H1 (cell line): Measurements from ENCODE around the gene GID8. TPM values are rescaled to one million over a fixed set of nuclear protein-coding genes. Genes with fewer than 3 reads are reported as not detected.

Source experiments
- CTCF ChIA-PET: fragments of 300-600 bp; sonication (Branson Sonifier 250); formaldehyde crosslinking; loops from one replicate; lab custom pipeline; 2021; ENCODE audit not compliant: partially characterized antibody; lab: Charles Lee
- POLR2A ChIA-PET: fragments of 300-600 bp; sonication (Branson Sonifier 250); formaldehyde crosslinking; loops from one replicate; lab custom pipeline; 2021; ENCODE audit warnings: inconsistent platforms; ENCODE audit not compliant: partially characterized antibody; lab: Charles Lee
- DNase-seq, 2 experiments: peaks; one replicate each; pipeline versions ENCODE4 v3.0.0 to v3.0.0-alpha.2; 2010 to 2022; ENCODE audit warnings: low spot score in 2 of 2, low read depth in 1 of 2, mixed read lengths in 1 of 2
- FAIRE-seq: peaks from 2 replicates; lab custom pipeline; 2011; peaks lifted over from hg19 to GRCh38; lab: Jason Lieb, UNC
- H2AFZ ChIP-seq: 2 replicates; pipeline ENCODE4 v1.8.1; 2012; ENCODE audit warnings: low read length, inconsistent platforms
- H2AK5ac ChIP-seq: 2 replicates; pipeline ENCODE4 v1.6.1; 2013; ENCODE audit warnings: low read depth, low read length
- H2BK120ac ChIP-seq: replicated peaks from 2 replicates; pipeline ENCODE3; 2013; ENCODE audit warnings: low read depth, low read length, inconsistent platforms
- H2BK12ac ChIP-seq: 2 replicates; pipeline ENCODE4 v1.6.1; 2013; ENCODE audit warnings: low read depth, low read length
- H2BK15ac ChIP-seq: 2 replicates; pipeline ENCODE4 v1.6.1; 2013; ENCODE audit warnings: low read length
- H2BK20ac ChIP-seq: 2 replicates; pipeline ENCODE4 v1.6.1; 2013; ENCODE audit warnings: low read length
- H2BK5ac ChIP-seq: 2 replicates; pipeline ENCODE4 v1.6.1; 2013; ENCODE audit warnings: low read depth, low read length
- H3K14ac ChIP-seq: 2 replicates; pipeline ENCODE4 v1.6.1; 2013; ENCODE audit warnings: inconsistent platforms; ENCODE audit not compliant: insufficient read length
- H3K18ac ChIP-seq: 2 replicates; pipeline ENCODE4 v1.6.1; 2013; ENCODE audit warnings: low read length; ENCODE audit errors: extremely low read depth
- H3K23ac ChIP-seq: 2 replicates; pipeline ENCODE4 v1.6.1; 2013; ENCODE audit warnings: inconsistent platforms; ENCODE audit not compliant: insufficient read length
- H3K23me2 ChIP-seq: 2 replicates; pipeline ENCODE4 v1.6.1; 2013; ENCODE audit warnings: low read depth, low read length
- H3K27ac ChIP-seq: 2 replicates; pipeline ENCODE4 v1.6.1; 2011; ENCODE audit warnings: low read depth, low read length, inconsistent platforms
- H3K27me3 ChIP-seq, 4 experiments: replicated peaks in 1 of 4; 1 replicate in 1 of 4; 2 replicates in 3 of 4; pipeline versions ENCODE4 v1.6.1 to v1.8.1; 2011 to 2013; ENCODE audit warnings: low read length in 3 of 4, mild to moderate bottlenecking in 3 of 4, inconsistent platforms in 2 of 4, mixed read lengths in 2 of 4, moderate library complexity in 1 of 4; ENCODE audit not compliant: control insufficient read depth in 3 of 4, insufficient read depth in 3 of 4; ENCODE audit errors: extremely low read depth in 1 of 4
- H3K36me3 ChIP-seq, 4 experiments: 2 replicates each; pipeline versions ENCODE4 v1.6.1 to v1.8.1; 2011 to 2013; ENCODE audit warnings: mild to moderate bottlenecking in 4 of 4, low read length in 3 of 4, moderate library complexity in 2 of 4, control low read depth in 1 of 4, inconsistent platforms in 1 of 4; ENCODE audit not compliant: insufficient read depth in 4 of 4, control insufficient read depth in 2 of 4
- H3K4ac ChIP-seq: replicated peaks from 2 replicates; pipeline ENCODE3; 2013; ENCODE audit warnings: low read length, low read depth, mixed read lengths, inconsistent platforms; ENCODE audit not compliant: insufficient read length
- H3K4me1 ChIP-seq, 4 experiments: replicated peaks in 1 of 4; 1 replicate in 1 of 4; 2 replicates in 3 of 4; pipeline versions ENCODE4 v1.6.1 to v1.8.1; 2011 to 2013; ENCODE audit warnings: low read length in 3 of 4, inconsistent platforms in 2 of 4, mixed read lengths in 1 of 4; ENCODE audit not compliant: insufficient read depth in 4 of 4, control insufficient read depth in 3 of 4
- H3K4me2 ChIP-seq, 2 experiments: 2 replicates each; pipeline versions ENCODE4 v1.6.1 to v1.8.1; 2011 to 2013; ENCODE audit warnings: low read depth in 2 of 2, low read length in 2 of 2, control low read depth in 1 of 2, inconsistent platforms in 1 of 2, mild to moderate bottlenecking in 1 of 2; ENCODE audit not compliant: insufficient read depth in 1 of 2
- H3K4me3 ChIP-seq, 4 experiments: fragments of 200-600, 300-600 bp in 1 of 4; sonication (generic), shearing (Covaris generic), sonication (Bioruptor Twin) in 1 of 4; 2 replicates each; pipeline versions ENCODE4 v1.5.1 to v1.8.1; 2011 to 2016; ENCODE audit warnings: low read length in 4 of 4, low read depth in 3 of 4, control low read depth in 2 of 4, inconsistent platforms in 2 of 4, mild to moderate bottlenecking in 2 of 4, mixed read lengths in 1 of 4, moderate library complexity in 1 of 4; ENCODE audit not compliant: insufficient read depth in 2 of 4; ENCODE audit errors: extremely low read depth in 1 of 4
- H3K56ac ChIP-seq: replicated peaks from 2 replicates; pipeline ENCODE3; 2013; ENCODE audit warnings: low read depth, mild to moderate bottlenecking, mixed read lengths, low read length, inconsistent platforms; ENCODE audit not compliant: insufficient read length
- H3K79me1 ChIP-seq: 2 replicates; pipeline ENCODE4 v1.6.1; 2013; ENCODE audit warnings: low read depth, low read length, control low read depth
- H3K79me2 ChIP-seq, 2 experiments: 2 replicates each; pipeline versions ENCODE4 v1.6.1 to v1.8.1; 2012 to 2013; ENCODE audit warnings: low read length in 2 of 2, mild to moderate bottlenecking in 2 of 2, inconsistent platforms in 1 of 2; ENCODE audit not compliant: insufficient read depth in 2 of 2, control insufficient read depth in 1 of 2
- H3K9ac ChIP-seq, 4 experiments: replicated peaks in 1 of 4; 1 replicate in 1 of 4; 2 replicates in 3 of 4; pipeline versions ENCODE4 v1.6.1 to v1.8.1; 2011 to 2013; ENCODE audit warnings: low read depth in 3 of 4, low read length in 3 of 4, control low read depth in 2 of 4, mild to moderate bottlenecking in 2 of 4, moderate library complexity in 2 of 4, inconsistent platforms in 1 of 4; ENCODE audit errors: extremely low read depth in 1 of 4
- H3K9me3 ChIP-seq, 2 experiments: 2 replicates each; pipeline versions ENCODE4 v1.6.1 to v1.8.1; 2012 to 2013; ENCODE audit warnings: mild to moderate bottlenecking in 2 of 2, moderate library complexity in 2 of 2, control low read depth in 1 of 2, inconsistent platforms in 1 of 2, low read depth in 1 of 2, low read length in 1 of 2, mixed read lengths in 1 of 2; ENCODE audit not compliant: insufficient read depth in 2 of 2
- H4K20me1 ChIP-seq, 2 experiments: replicated peaks in 1 of 2; 2 replicates each; pipeline versions ENCODE3 to v1.8.1; 2011 to 2013; ENCODE audit warnings: inconsistent platforms in 2 of 2, low read length in 2 of 2, mild to moderate bottlenecking in 1 of 2; ENCODE audit not compliant: insufficient read depth in 2 of 2, control insufficient read depth in 1 of 2
- H4K5ac ChIP-seq: 2 replicates; pipeline ENCODE4 v1.6.1; 2013; ENCODE audit warnings: low read length, low read depth, mixed read lengths, inconsistent platforms; ENCODE audit not compliant: insufficient read length
- H4K8ac ChIP-seq: 2 replicates; pipeline ENCODE4 v1.8.0; 2013; ENCODE audit warnings: mild to moderate bottlenecking, moderate library complexity, low read length, inconsistent platforms; ENCODE audit not compliant: insufficient read depth; ENCODE audit errors: extremely low read depth
- H4K91ac ChIP-seq: replicated peaks from 2 replicates; pipeline ENCODE3; 2013; ENCODE audit warnings: low read length, mixed read lengths, inconsistent platforms; ENCODE audit not compliant: insufficient read length
- BACH1 ChIP-seq: IDR thresholded peaks from 2 replicates; pipeline ENCODE4 v1.6.1; 2012; ENCODE audit warnings: low read length, improper control_type of control experiment
- BCL11A ChIP-seq, 2 experiments: IDR thresholded peaks; one replicate each; pipeline ENCODE4 v1.6.1; 2011; ENCODE audit warnings: low read depth in 2 of 2, low read length in 2 of 2, mild to moderate bottlenecking in 2 of 2
- CREB1 ChIP-seq: IDR thresholded peaks from 2 replicates; pipeline ENCODE4 v1.6.1; 2012; ENCODE audit warnings: inconsistent platforms
- EZH2 ChIP-seq: fragments of 200-600 bp; sonication (generic); IDR thresholded peaks from 2 replicates; pipeline ENCODE4 v1.7.1; 2012; ENCODE audit warnings: low read depth, mild to moderate bottlenecking, moderate library complexity, low read length, inconsistent platforms; ENCODE audit not compliant: severe bottlenecking
- JUND ChIP-seq: IDR thresholded peaks from 2 replicates; pipeline ENCODE4 v1.6.1; 2011; ENCODE audit warnings: mild to moderate bottlenecking, improper control_type of control experiment, low read length
- RBBP5 ChIP-seq: IDR thresholded peaks from 2 replicates; pipeline ENCODE4 v1.7.1; 2012; ENCODE audit warnings: low read depth, mild to moderate bottlenecking, inconsistent platforms, low read length, moderate library complexity, borderline replicate concordance
- RNF2 ChIP-seq: fragments of 200-900, 300-1000 bp; sonication (generic); IDR thresholded peaks from 2 replicates; pipeline ENCODE4 v1.7.1; 2016; ENCODE audit warnings: borderline replicate concordance, low read depth, mild to moderate bottlenecking, antibody characterized with exemption, low read length; ENCODE audit not compliant: poor library complexity, severe bottlenecking; ENCODE audit errors: missing control alignments
- SAP30 ChIP-seq: fragments of 300-600 bp; sonication (generic); IDR thresholded peaks from 2 replicates; pipeline ENCODE4 v1.7.1; 2012; ENCODE audit warnings: low read length, moderate library complexity, mild to moderate bottlenecking, inconsistent platforms; ENCODE audit not compliant: insufficient read depth, insufficient replicate concordance
- SP1 ChIP-seq: IDR thresholded peaks from 2 replicates; pipeline ENCODE4 v1.6.1; 2011; ENCODE audit warnings: low read depth, low read length
- SP2 ChIP-seq: IDR thresholded peaks from 2 replicates; pipeline ENCODE4 v1.6.1; 2012; ENCODE audit warnings: mild to moderate bottlenecking, low read length, inconsistent platforms
- TBP ChIP-seq: IDR thresholded peaks from 2 replicates; pipeline ENCODE4 v1.6.1; 2011; ENCODE audit warnings: low read depth, low read length, improper control_type of control experiment
- TEAD4 ChIP-seq: IDR thresholded peaks from 2 replicates; pipeline ENCODE4 v1.6.1; 2012; ENCODE audit warnings: low read depth, low read length, inconsistent platforms, mixed read lengths
- WGBS, 2 experiments: shearing (Covaris generic) in 1 of 2; methylation state at CpG; one replicate each; pipeline versions ENCODE4 v1.1.6 to v1.1.7; 2013 to 2015; ENCODE audit warnings: low lambda C conversion rate in 2 of 2, mixed read lengths in 2 of 2, inconsistent platforms in 1 of 2, low coverage in 1 of 2, missing lambda C conversion rate in 1 of 2; ENCODE audit not compliant: insufficient replicate concordance in 2 of 2, insufficient coverage in 1 of 2, insufficient read length in 1 of 2; ENCODE audit errors: extremely low coverage in 1 of 2, missing lambda C conversion rate in 1 of 2; 5-methylcytosine and 5-hydroxymethylcytosine counted together
- polyA plus RNA-seq, 7 experiments: library from polyadenylated mRNA; depleted of rRNA in 3 of 7; stranded (reverse) in 5 of 7; unstranded in 2 of 7; fragments of >200 nt in 5 of 7; fragments of 200-250 nt in 2 of 7; gene quantifications; 1 replicate in 5 of 7; 2 replicates in 1 of 7; 4 replicates in 1 of 7; pipeline versions ENCODE4 v1.2.1 to v1.2.3, GENCODE V29; 2011 to 2013; ENCODE audit warnings: missing spikeins in 2 of 7, mixed read lengths in 2 of 7
- total RNA-seq: library from RNA; stranded (reverse); fragmentation: NEBNext Ultra II Directional; extraction: Animal tissue kit (Norgen Biotek cat#: 25700); gene quantifications from 2 replicates; pipeline ENCODE4 v1.2.1, GENCODE V29; 2021
- TF ChIP-seq, protein P1 (sequence below): IDR thresholded peaks from 2 replicates; pipeline ENCODE4 v1.6.1; 2012; ENCODE audit warnings: inconsistent platforms

GID8 gene
- total and polyA plus RNA-seq, 2 of the 8 experiments (the other 6 are each of a cell fraction or from before 2014, with no cell fraction given): 39.7 to 72.9 TPM

DNA sequence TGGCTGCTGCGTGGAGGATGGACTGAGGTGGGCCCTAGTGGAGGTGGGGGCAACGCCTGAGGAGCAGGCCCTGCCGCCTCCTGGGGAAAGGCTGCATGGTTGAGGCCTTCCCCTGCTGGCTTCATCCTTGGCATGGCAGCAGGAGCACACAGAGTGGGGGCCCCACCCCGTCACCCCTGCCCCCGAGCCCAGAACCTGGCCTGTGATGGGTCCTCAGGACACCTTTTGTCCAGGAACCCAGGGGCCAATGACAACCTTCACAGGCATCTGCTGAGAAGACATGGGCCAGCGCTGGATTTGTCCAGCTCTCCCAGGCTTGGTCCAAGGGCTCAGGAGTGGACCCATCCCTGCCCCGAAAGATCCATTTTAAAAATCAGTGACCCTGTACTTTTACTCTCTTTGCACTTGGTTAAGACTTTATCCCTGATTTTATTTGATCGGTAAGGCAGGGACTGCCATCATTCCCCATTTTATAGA is 14.0 kb downstream of the GID8 start:
- Histone ChIP-seq H4K5ac (no peak overlapping the region), H2BK120ac (no peak overlapping the region), H3K4me1 (peaks cover 2 to 23% (median 17%) of the 10 kb centered on the region in 4 experiments), H3K27ac (no peak overlapping the region), H3K14ac (no peak overlapping the region), H4K91ac (peak overlapping the region; percentile 61), H2AK5ac (no peak overlapping the region), H2BK5ac (peak overlapping the region; percentile 28; the same call in 1 of the 2 replicates), H3K27me3 (no peaks in the 10 kb centered on the region), H2BK12ac (no peak overlapping the region; the same call in 1 of the 2 replicates), H3K4ac (no peak overlapping the region), H3K23ac (no peak overlapping the region), H3K9ac (peak overlapping the region in 1 of 4 experiments; percentile 44; a peak in 3 of 7 replicates), H2BK20ac (no peak overlapping the region), H4K8ac (peak overlapping the region; percentile 73; the same call in 1 of the 2 replicates), H3K36me3 (peaks cover 6 to 26% (median 12%) of the 10 kb centered on the region in 4 experiments), H3K9me3 (no peaks in the 10 kb centered on the region), H3K79me2 (peaks cover 0 to 31% of the 10 kb centered on the region in 2 experiments; a peak in 2 of 4 replicates), H3K4me3 (peak overlapping the region; percentile 24 to 61 (median 40)), H2AFZ (no peak overlapping the region), H2BK15ac (no peak overlapping the region), H3K18ac (no peak overlapping the region), H3K79me1 (peaks cover 7% of the 10 kb centered on the region; the same call in 1 of the 2 replicates), H4K20me1 (peaks cover 4 to 12% of the 10 kb centered on the region in 2 experiments), H3K56ac (no peak overlapping the region), H3K4me2 (peak overlapping the region; percentile 71 to 94), H3K23me2 (peaks cover 11% of the 10 kb centered on the region; the same call in 1 of the 2 replicates)
- POLR2A ChIA-PET: interaction anchor here (3.4 to 19.4 kb wide), 2 partner anchors 14 to 32 kb away, joined by 29 to 363 read pairs; partner anchors contain the start of genes DIDO1 and GID8
- CTCF ChIA-PET: interaction anchor here (1.2 to 2.3 kb wide), 3 partner anchors 11 to 67 kb away, joined by 3 to 5 read pairs (median 3); no protein-coding TSS in a partner anchor
- TF ChIP-seq CREB1 (no peak), TEAD4 (no peak), RNF2 (no peak), JUND (no peak), RBBP5 (no peak), SP2 (no peak), TBP (no peak), SP1 (no peak), BACH1 (no peak), BCL11A (IDR thresholded peaks at IDR 0.05; ENCODE audit: low read depth in 2 of 2, low read length in 2 of 2) (no peak), EZH2 (no peak), SAP30 (no peak)
- TF ChIP-seq, protein P1, sequence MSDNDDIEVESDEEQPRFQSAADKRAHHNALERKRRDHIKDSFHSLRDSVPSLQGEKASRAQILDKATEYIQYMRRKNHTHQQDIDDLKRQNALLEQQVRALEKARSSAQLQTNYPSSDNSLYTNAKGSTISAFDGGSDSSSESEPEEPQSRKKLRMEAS: no peak
- WGBS, 2 experiments: 77% methylated on average over 8 of the region's 8 CpGs; no CpG with 5 or more reads in 1 of the 2 experiments
- DNase-seq (no peak), FAIRE-seq (no peak)
